Ecto neural progenitor cell (in vitro differentiated cells): ENCODE measurements around the gene YTHDC1.

ENCODE experiments used
- DNase-seq: peaks from one replicate; pipeline ENCODE4 v3.0.0-alpha.2; 2018; ENCODE audit warnings: low spot score

YTHDC1 gene

DNA sequence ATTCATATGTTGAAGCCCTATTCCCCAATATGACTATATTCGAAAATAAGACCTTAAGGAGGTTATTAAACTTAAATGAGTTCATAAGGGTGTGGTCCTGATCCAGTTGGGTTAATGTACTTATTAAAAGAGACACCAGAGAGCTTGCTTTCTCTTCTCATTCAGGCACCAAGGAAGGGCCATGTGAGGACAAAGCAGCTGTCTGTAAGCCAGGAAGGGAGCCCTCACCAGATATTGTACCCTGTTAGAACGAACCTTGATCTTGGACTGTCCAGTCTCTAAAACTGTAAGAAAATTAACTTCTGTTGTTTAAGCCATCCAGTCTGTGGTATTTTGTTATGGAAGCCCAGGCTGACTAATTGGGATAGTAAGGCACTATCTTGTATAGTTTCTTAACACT lies 9.1 kb upstream of the YTHDC1 start:
- no peak for DNase-seq

DNA sequence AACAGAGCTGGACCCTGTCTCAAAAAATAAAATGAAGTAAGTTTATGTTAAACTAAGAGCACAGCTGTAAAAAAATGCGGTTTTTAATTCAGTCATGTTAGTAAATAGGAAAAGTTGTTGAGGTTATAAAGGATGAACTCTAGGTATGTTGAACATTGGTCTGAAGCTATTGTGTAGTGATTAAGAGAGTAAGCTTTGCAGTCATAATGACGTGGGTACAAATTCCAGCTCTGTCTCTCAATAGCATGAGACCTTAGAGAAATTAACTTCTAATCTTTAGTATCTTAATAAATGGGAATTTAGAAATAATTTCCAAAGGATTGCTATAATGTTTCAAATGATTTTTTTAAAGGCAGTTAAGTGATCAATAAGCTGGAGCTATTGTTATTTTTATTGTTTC lies 2.9 kb upstream of the YTHDC1 start:
- no peak for DNase-seq

DNA sequence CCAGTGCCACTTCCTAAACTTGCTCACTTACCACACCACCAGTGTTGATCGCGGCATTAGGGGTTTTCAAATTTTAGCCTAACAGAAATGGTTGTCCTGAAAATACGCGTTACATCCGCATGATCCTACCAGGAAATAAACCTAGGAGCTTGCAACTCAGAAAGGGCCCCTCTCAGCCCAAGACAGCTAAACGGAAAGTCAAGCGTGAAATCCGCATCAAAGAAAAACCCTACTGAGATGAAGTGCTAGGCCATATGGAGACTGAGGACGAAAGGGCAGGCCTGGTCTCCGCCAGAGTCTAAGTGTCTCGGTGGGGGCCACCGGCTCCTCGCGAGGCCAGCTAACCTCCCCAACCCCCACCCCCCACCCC lies 626 bp downstream of the YTHDC1 start:
- DNase-seq: peak; percentile 69

DNA sequence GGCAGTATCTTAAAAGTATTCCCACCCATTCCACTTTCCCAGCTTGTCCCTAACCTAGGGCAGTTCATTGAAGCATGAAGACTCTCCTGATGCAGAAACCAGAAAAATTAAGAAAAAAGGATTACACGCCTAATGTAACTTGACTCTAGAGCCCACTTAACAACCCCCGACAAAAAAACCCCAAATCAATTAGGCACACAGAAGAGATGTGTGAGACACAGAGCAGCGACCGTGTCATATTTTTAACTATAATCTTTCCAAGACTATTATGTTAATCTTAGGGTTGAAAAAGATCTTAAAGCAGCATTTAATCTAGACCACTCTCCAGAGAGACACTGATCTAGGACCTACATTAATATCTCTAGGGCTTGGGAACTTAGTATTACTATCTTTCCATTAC lies 1.3 kb downstream of the YTHDC1 start:
- no peak for DNase-seq

DNA sequence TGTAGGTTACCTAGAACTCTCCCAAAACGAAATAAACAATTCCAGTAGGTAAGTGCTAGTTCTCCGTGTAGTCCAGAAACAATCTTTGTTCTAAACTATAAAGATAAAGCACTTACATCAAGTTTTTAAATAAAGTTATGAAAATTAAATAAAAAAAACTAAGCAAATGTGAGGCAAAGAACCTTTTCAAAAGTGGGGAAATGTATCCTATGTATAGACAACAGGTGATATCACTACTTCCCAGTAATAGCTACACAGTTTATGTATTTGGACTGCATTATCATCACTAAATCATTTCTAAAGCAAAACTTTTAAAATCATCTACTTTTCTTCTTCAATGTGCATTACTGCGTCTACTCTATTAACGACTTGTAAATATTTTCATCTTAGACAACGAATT lies 2.0 kb downstream of the YTHDC1 start:
- no peak for DNase-seq

DNA sequence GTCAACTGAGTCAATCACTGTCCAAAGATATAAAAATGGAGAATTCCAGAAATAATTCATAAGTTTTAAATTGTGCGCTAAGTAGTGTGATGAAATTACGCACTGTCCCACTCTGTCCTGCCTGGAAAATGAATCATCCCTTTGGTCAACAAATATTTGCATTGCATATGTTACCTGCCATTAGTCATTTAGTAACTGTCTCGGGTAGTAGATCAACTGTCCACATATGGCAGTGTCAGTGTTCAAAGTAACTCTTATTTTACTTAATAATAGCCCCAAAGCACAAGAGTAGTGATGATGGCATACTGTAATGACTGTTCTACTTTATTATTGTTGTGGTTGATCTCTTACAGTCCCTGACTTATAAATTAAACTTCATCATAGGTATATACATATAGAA lies 3.4 kb downstream of the YTHDC1 start:
- no peak for DNase-seq

DNA sequence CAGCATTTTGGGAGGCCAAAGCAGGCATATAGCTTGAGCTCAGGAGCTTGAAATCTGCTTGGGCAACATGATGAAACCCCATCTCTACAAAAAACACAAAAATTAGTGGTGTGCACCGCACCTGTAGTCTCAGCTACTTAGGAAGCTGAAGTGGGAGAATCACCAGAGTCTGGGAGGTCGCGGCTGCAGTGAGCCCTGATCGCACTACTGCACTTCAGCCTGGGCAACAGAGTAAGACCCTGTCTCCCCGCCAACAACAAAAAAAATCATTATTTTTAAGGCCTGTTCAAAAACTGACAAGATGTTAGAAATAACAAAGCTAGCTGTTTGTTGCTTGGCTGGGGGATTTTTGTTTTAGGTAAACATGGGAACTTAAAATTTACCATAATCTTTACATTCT lies 5.1 kb downstream of the YTHDC1 start:
- no peak for DNase-seq

DNA sequence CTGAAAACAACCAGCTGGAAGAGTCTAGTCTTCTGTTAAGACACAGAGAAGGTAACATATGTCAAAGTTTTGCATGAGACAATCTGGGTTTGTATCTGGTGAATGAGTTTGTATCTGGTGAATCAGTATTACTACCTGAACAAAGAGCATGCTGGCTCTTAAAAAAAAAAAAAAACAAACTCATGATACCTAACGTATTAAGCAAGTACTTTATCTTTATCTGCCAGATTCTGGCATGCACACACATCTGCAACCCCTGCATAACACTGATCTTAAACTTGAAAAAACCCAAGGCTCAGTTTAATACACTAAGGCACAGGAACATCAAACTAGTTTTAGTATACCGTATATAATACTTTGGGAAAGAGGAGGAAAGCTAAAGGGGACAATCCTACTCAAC lies 5.8 kb downstream of the YTHDC1 start:
- no peak for DNase-seq

DNA sequence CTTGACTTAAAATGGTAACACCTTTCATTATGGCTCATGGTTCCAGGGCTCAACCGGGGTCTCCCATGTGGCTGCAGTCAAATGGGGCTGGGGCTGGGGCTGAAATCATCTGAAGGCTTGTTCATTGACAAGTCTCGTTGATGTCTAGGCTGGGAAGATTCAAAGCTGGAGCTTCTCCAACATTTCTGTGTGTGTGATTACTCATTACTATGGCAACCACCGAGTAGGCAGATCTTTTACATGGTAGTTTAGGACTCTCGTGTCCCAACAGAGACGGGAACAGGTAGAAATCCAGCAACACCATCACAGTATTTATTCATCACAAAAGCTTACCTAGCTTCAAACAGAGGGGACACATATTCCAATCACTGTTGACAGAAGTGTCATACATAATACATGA lies 7.8 kb downstream of the YTHDC1 start:
- no peak for DNase-seq

DNA sequence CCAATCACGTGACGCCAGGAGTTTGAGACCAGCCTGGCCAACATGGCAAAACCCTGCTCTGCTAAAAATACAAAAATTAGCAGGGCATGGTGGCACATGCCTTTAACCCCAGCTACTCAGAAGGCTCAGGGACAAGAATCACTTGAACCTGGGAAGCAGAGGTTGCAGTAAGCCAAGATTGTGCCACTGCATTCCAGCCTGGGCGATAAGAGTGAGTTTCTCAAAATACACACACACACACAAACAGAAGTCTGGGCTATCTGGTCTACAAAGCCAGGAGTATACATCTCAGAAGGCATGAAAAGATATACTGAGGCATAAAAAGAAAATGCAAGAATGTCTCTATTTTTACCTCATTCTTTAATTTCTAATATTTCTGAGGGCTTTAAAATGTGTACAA lies 11.3 kb downstream of the YTHDC1 start:
- DNase-seq: no peak

DNA sequence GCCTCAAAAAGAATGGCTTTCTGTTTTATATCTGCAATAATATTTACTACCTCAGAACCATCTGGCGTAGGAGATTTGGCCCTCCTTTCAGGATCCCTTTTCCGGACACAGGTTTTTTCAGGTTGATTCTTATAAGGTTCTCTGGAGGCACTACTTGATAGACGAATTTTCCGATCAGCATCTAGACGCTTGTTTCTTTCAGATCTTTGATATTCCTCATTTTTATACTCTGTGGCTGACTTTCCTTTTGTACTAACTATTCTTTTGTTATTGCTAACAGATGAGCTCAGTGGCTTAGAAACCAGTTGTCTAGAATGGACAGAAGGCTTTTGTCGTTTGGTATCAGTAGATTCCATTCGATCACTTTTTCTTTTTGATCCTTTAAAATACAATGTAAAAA lies 12.4 kb downstream of the YTHDC1 start:
- DNase-seq: no peak

DNA sequence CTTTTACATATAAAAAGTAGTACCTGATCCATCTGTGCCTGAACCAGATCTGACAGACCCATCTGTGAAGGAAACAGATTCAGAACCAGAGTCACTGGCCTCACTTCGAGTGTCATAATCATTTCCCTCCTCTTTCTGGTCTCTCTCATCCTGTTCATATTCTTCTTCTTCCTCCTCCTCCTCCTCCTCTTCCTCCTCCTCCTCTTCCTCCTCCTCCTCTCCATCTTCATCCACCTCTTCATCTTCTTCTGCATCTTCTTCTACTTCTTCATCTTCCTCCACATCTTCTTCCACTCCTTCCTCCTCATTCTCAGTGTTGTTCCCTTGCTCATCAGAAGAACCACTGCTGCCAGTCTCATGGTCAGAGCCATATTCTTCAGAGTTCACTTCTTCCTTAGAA lies 12.9 kb downstream of the YTHDC1 start:
- DNase-seq: no peak

DNA sequence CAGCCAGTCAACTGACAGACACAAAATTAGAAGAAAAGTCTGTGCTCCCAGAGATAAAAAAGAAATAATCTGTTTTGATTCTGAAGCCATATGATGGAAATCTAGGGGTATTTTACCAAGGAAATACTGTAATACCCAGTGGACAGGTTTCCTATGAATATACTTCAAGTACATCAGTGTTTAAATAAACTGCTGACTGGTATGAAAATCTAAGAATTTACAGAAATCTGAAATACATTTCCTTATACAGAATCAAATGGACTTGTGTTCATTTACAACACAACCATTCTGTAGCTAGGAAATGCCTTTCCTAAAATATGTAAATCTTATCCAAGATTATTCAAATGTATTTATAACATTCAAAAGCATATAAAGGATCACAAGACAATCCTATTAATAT lies 13.4 kb downstream of the YTHDC1 start:
- no peak for DNase-seq

DNA sequence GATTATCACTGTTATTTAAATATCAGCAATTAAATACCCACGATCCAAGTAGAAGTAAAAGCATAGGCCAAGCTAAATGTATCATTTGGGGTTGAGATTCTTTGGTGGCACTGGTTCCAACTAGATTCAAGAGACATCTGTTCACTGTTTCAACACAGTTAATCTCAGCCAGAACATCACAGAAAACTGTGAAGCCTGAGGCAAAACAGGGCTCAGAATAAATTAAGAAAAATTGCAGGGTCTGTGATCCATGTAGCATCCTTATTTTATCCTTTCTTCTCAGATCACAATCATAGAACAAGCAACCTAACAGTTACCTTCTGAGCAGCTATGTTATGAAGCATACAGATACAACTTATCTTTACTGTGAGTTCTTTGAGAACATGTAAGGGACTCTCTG lies 23.7 kb downstream of the YTHDC1 start:
- no peak for DNase-seq

DNA sequence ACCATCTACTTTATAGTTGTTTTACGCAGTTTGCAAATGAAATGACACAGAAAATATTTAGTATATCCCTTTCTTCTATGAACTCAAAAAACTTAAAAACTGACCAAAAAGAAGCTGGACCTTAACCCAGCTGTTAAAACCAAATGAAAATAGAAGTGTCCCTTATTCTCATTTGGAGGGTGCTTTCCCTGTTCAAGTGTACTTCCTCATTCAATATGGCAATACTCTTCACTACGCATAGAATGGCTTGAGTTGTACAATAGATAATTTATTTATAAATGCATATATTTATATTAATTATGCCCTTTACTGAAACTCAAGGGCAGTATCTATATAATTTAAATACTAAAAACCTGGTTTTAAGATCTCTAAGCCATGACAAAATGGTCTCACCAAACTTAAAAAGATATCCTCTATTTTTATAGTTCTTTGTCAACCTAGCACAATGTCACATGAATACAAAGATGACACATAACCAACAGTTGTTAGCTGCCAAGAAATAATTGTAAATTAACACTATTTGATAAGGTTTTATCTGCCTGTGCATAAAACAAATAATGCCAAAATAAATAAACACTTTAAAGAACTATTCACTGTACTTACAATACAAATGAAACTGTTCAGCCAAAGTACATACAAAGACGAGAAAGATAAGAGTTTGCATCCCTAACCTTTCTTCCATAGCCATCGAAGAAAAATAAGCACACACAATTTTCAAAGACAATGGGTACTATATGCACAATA lies 25.2 kb downstream of the YTHDC1 start:
- DNase-seq: no peak

DNA sequence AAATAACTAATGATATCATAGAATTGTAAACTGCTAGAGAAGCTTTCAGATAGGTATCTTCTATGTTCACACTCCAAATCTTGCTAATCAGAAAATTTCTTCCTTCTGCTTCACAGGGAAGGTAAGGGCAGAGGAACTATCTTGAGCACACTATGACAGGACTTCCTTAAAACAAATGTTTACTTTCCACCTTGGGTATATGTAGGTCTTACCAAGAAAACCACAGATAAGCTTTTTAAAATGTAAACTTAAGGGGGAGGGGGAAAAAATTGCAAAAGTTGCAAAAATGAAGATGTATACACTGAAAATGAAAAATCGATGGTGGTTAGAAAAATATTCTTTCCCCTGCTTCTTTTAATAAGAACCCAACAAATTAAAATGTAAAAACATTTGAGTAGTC lies 30.9 kb downstream of the YTHDC1 start:
- no peak for DNase-seq

DNA sequence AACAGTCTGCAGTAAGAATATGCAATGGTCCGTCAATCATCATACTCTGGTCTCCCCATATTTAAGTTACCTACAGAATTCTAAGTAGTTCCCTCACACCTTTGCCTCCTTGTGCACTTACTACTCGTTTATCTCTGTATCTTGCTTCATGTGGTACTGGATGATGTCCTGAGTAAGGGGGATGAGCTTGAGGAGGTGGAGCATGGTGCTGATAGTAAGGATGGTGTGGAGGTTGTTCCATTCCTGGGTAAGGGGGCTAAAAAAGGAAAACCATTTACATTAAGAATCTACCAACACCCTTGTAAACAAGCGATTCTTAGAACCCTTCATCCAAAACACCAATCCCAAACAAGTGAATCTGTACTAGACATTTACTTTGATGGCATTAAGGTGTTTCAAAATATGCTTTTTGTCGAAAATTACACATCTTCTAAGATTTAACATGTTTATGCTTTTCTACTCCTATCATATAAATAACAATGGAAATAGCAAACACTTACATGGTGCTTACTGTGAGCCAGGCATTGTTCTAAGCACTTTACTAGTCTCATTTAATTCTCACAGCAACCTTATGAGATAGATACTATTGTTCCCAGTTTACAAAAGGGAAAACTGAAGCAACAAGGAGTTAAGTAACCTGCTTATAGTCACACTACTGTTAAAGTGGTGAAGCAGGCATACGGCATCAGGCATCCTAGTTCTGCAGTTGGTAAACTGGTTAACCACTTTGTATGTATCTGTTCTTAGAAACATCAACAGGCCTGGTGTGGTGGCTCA lies 33.5 kb downstream of the YTHDC1 start:
- no peak for DNase-seq

DNA sequence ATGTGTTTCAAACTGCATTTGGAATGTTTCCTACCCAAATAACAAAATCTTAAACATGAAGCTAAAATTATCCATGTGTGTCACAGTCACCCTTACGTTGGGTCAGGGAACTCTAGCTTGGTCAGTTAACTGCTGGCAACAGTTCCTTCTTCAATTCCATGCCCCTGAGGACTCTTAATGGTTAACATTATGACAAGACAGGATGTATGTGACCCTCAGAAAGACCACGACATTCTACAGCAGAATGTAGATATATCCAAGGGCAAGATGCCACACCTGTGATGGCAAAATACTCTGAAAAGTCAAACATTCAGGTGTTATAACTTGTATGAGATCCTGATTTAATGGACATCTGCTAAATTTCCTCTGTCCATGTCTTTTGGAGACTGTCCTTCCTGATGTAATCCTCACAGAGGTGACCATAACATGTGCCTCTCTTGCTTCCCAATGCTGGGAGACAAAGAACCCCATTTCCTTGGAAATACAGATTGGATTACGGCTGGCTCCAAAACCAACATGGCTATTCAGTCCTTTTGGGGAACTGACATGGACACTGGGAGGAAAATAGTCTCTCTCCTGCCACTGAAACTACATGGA lies 39.1 kb downstream of the YTHDC1 start:
- DNase-seq: no peak

DNA sequence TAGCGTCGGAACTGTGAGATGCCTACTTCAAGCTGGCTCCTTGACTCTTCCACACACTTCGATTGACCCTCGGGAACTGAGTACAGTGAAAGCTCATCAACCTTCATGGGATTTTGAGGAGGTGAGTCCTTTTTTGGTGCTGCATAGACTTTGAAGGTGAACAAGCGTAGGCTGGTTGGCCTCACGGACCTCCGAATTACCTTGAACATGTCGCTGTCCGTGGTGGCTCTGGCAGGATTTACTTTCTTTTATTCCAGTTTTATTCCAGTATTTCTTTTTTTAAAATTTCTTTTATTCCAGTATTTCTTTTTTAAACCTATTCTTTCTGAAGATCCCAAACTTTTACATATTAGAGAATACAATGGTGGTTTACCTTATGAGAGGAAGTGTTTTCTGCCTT lies 45.2 kb downstream of the YTHDC1 start:
- DNase-seq: no peak

DNA sequence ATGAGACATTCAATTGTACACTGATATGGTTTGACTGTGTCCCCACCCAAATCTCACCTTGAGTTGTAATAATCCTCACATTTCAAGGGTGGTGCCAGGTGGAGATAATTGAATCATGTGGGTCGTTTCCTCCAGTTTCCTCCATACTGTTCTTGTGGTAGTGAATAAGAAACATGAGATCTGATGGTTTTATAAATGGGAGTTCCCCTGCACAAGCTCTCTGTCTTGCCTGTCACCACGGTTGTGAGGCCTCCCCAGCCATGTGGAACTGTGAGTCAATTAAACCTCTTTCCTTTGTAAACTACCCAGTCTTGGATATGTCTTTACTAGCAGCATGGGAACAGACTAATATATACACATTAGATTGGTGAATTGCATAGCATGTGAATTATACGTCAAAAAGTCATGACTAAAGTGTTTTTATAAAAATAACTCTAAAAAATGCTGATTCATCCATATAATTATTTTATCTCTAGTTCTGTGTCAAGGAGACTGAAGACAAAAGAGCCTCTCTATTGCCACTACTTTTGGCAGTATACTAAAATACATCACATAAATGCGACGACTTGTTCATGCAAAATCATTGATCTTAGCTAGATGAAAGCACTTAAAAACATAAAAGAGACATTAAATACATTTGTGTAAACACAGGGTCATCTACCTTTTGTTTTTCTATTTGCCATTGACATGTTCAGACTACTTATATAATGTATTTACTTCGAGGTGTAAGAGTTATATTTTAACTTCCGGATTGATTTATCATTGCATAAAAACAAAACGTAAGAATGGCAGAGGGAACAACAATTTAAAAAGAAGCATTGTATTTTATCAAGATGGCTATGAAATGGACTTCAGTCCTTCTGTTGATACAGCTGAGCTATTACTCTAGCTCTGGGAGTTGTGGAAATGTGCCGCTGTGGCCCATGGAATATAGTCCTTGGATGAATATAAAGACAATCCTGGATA lies 50.1 kb downstream of the YTHDC1 start:
- DNase-seq: no peak

DNA sequence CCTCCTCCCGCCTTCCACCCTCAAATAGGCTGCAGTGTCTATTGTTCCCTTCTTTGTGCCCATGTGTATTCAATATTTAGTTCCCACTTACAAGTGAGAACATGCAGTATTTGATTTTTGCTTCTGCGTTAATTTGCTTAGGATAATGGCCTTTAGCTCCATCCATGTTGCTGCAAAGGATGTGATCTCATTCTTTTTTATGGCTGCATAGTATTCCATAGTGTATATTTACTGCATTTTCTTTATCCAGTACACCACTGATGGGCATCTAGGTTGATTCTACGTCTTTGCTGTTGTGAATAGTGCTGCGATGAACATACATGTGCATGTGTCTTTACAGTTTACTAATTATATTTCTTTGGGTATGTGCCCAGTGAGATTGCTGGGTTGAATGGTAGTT lies 52.8 kb downstream of the YTHDC1 start:
- no peak for DNase-seq

DNA sequence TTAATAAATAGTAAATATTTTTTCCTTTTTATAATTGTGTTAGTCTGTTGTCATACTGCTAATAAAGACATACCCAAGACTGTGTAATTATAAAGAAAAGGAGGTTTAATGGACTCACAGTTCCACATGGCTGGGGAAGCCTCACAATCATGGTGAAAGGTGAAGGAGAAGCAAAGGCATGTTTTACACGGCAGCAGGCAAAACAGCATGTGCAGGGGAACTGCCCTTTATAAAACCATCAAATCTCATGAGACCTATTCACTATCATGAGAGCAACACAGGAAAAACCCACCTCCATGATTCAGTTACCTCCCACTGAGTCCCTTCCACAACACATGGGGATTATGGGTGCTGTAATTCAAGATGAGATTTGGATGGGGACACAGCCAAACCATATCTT lies 58.6 kb downstream of the YTHDC1 start:
- no peak for DNase-seq

DNA sequence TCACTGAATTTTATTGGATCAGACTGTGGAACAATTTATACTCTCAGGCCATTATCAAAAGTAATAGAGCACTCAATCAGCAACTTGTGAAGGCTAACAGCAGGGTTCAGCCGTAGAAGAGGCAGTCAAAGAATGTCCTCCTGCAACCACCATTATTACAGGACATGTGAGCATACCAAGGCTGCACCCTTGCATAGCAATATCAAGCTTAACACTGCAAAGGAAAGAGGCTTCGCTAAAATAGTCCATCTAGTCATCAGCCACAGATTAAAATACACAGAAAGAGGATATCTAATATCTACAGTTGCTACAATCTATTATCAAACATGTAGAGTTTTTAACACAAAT lies 61.5 kb downstream of the YTHDC1 start:
- no peak for DNase-seq
